Measurements from ENCODE around the gene LPCAT3. TPM values are rescaled to one million over a fixed set of nuclear protein-coding genes. Genes with fewer than 3 reads are reported as not detected.

LPCAT3 gene
- total RNA-seq, 1 experiment from 2014 or later, result 16.3 TPM

DNA sequence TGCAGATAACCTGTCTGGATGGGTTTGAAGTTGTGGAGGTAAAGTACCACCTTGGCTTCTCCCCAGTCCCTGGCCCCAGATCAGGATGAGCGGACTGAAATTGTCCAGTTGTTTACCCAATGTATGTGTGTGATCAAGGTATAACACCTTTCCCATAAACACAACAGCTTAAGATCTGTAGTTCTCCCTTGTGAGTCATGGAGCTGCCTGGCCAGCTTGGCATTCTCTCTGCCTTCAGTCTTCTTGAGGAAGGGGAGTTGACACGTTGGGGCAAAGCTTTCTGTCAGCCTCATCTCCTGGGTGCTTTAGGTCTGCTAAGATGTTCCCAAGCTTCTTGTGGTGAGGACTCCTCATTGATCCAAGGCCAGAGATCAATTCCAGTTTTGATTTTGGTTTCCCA is 48.3 kb upstream of the LPCAT3 start:
- BruUV-seq (replicated peaks), result no TSS peak
- Histone ChIP-seq H3K27me3 (ENCODE audit: low read length) (peaks cover 20% of the 10 kb centered on the region; the same call in 1 of the 2 replicates), H3K79me2 (ENCODE audit: low read length) (no peaks in the 10 kb centered on the region), H3K36me3 (ENCODE audit: low read depth, low read length) (no peaks in the 10 kb centered on the region), H3K9me3 (ENCODE audit: low read length) (no peaks in the 10 kb centered on the region), H3K27ac (ENCODE audit: low read length) (no peak overlapping the region), H3K4me2 (ENCODE audit: low read length) (no peak overlapping the region), H3K4me1 (ENCODE audit: insufficient read depth, low read length) (no peaks in the 10 kb centered on the region), H3K9ac (ENCODE audit: low read length) (no peak overlapping the region), H3K4me3 (ENCODE audit: low read length) (no peak overlapping the region), H4K20me1 (ENCODE audit: low read length) (no peaks in the 10 kb centered on the region), H3K9me2 (replicated peaks; ENCODE audit: low read length) (no peaks in the 10 kb centered on the region), H2AFZ (ENCODE audit: low read length) (no peak overlapping the region), H3F3A (ENCODE audit: low read length, unreplicated experiment) (no peaks in the 10 kb centered on the region)
- ChIA-PET POLR2A (ENCODE audit: unreplicated experiment) (no interaction called here), CTCF (no interaction called here)
- no peak for TF ChIP-seq EZH2 (IDR thresholded peaks at IDR 0.05; ENCODE audit: low read length, unreplicated experiment)
- TF ChIP-seq CTCF (conservative IDR thresholded peaks at IDR 0.05; ENCODE audit: low read depth, low read length), result no peak
- TF ChIP-seq EZH2phosphoT487 (IDR thresholded peaks at IDR 0.05; ENCODE audit: borderline replicate concordance, low read length), result no peak
- DNase-seq (no peak), ATAC-seq (no peak)
- intact Hi-C loops (cut with micrococcal nuclease), result no loop called here

DNA sequence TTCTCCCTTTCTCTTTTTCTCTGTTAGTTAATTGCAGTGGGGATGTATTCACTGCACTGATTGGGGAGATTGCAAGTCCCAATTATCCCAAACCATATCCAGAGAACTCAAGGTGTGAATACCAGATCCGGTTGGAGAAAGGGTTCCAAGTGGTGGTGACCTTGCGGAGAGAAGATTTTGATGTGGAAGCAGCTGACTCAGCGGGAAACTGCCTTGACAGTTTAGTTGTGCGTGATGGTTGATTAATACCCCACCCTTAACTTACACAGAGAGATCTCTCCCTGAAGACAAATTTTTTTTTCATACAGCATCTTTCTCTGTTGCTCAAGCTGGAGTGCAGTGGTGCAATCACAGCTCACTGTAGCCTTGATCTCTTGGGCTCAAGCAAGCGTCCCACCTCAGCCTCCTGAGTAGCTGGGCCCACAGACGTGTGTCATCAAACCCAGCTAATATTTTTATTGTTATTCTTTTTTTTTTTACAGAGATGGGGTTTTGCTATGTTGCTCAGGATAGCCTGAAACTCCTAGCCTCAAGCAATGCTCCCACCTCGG is 46.9 kb upstream of the LPCAT3 start:
- no peaks in the 10 kb centered on the region for H4K20me1 ChIP-seq (ENCODE audit: low read length)
- H3K9me3 ChIP-seq (ENCODE audit: low read length), result no peaks in the 10 kb centered on the region
- H3K9ac ChIP-seq (ENCODE audit: low read length), result no peak overlapping the region
- no peak overlapping the region for H2AFZ ChIP-seq (ENCODE audit: low read length)
- POLR2A ChIA-PET (ENCODE audit: unreplicated experiment), result no interaction called here
- H3F3A ChIP-seq (ENCODE audit: low read length, unreplicated experiment), result no peaks in the 10 kb centered on the region
- H3K9me2 ChIP-seq (replicated peaks; ENCODE audit: low read length), result no peaks in the 10 kb centered on the region
- H3K4me1 ChIP-seq (ENCODE audit: insufficient read depth, low read length), result 0 out of 2 replicates have a peak, but pooled peaks cover 2% of the 10 kb centered on the region
- no peak overlapping the region for H3K4me3 ChIP-seq (ENCODE audit: low read length)
- ATAC-seq (no peak), DNase-seq (no peak)
- TF ChIP-seq CTCF (conservative IDR thresholded peaks at IDR 0.05; ENCODE audit: low read depth, low read length) (no peak), EZH2phosphoT487 (IDR thresholded peaks at IDR 0.05; ENCODE audit: borderline replicate concordance, low read length) (no peak), EZH2 (IDR thresholded peaks at IDR 0.05; ENCODE audit: low read length, unreplicated experiment) (no peak)
- CTCF ChIA-PET, result no interaction called here
- BruUV-seq (replicated peaks), result no TSS peak
- H3K27me3 ChIP-seq (ENCODE audit: low read length), result peaks cover 20% of the 10 kb centered on the region; the same call in 1 of the 2 replicates
- no peaks in the 10 kb centered on the region for H3K36me3 ChIP-seq (ENCODE audit: low read depth, low read length)
- intact Hi-C loops (cut with micrococcal nuclease), result no loop called here
- H3K79me2 ChIP-seq (ENCODE audit: low read length), result no peaks in the 10 kb centered on the region
- H3K4me2 ChIP-seq (ENCODE audit: low read length), result no peak overlapping the region
- no peak overlapping the region for H3K27ac ChIP-seq (ENCODE audit: low read length)

DNA sequence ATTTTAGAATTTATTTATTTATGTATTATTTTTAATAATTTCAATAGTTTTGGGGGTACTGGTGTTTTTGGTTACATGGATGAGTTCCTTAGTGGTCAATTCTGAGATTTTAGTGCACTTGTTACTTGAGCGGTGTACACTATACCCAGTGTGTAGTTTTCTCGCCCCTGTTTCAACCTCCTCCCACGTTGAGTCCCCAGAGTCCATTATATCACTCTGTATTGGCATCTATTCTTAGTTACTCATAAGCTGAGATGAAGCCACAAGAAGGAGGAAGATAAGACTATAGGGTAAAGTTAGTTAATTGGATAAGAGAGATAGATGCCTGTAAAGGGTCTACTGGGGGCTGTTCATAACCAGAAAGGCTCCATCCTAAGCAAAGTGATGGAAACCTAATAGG is 46.2 kb upstream of the LPCAT3 start:
- Histone ChIP-seq H3K4me2 (ENCODE audit: low read length) (no peak overlapping the region), H3F3A (ENCODE audit: low read length, unreplicated experiment) (no peaks in the 10 kb centered on the region), H3K27me3 (ENCODE audit: low read length) (peaks cover 20% of the 10 kb centered on the region; the same call in 1 of the 2 replicates), H3K9me3 (ENCODE audit: low read length) (no peaks in the 10 kb centered on the region), H2AFZ (ENCODE audit: low read length) (no peak overlapping the region), H3K4me3 (ENCODE audit: low read length) (no peak overlapping the region), H4K20me1 (ENCODE audit: low read length) (no peaks in the 10 kb centered on the region), H3K4me1 (ENCODE audit: insufficient read depth, low read length) (0 out of 2 replicates have a peak, but pooled peaks cover 2% of the 10 kb centered on the region), H3K79me2 (ENCODE audit: low read length) (no peaks in the 10 kb centered on the region), H3K9ac (ENCODE audit: low read length) (no peak overlapping the region), H3K36me3 (ENCODE audit: low read depth, low read length) (no peaks in the 10 kb centered on the region), H3K9me2 (replicated peaks; ENCODE audit: low read length) (no peaks in the 10 kb centered on the region), H3K27ac (ENCODE audit: low read length) (no peak overlapping the region)
- ATAC-seq, result no peak
- BruUV-seq (replicated peaks), result no TSS peak
- ChIA-PET POLR2A (ENCODE audit: unreplicated experiment) (no interaction called here), CTCF (no interaction called here)
- TF ChIP-seq EZH2 (IDR thresholded peaks at IDR 0.05; ENCODE audit: low read length, unreplicated experiment) (no peak), EZH2phosphoT487 (IDR thresholded peaks at IDR 0.05; ENCODE audit: borderline replicate concordance, low read length) (no peak), CTCF (conservative IDR thresholded peaks at IDR 0.05; ENCODE audit: low read depth, low read length) (no peak)
- intact Hi-C loops (cut with micrococcal nuclease), result no loop called here
- no peak for DNase-seq

All from PC-3 (cell line).